Endodermal cell (in vitro differentiated cells): ENCODE data around the gene USP37. TPM values are rescaled to one million over a fixed set of nuclear protein-coding genes. Genes with fewer than 3 reads are reported as not detected.

Experiments
- DNase-seq: peaks from one replicate; pipeline ENCODE4 v3.0.0-alpha.2; 2017
- H3K27ac ChIP-seq: 2 replicates; pipeline ENCODE4 v1.5.1; 2013; ENCODE audit warnings: mild to moderate bottlenecking, low read depth, low read length, moderate library complexity
- H3K27me3 ChIP-seq: 2 replicates; pipeline ENCODE4 v1.6.1; 2013; ENCODE audit warnings: mild to moderate bottlenecking, low read length, moderate library complexity; ENCODE audit not compliant: insufficient read depth, control insufficient read depth, poor library complexity, severe bottlenecking
- H3K36me3 ChIP-seq: 2 replicates; pipeline ENCODE4 v1.7.0; 2013; ENCODE audit warnings: mild to moderate bottlenecking, low read length, moderate library complexity; ENCODE audit not compliant: control insufficient read depth, insufficient read depth
- H3K4me1 ChIP-seq: one replicate; pipeline ENCODE4 v1.7.0; 2013; ENCODE audit warnings: low read length; ENCODE audit not compliant: control insufficient read depth, insufficient read depth
- H3K4me3 ChIP-seq: 2 replicates; pipeline ENCODE4 v1.5.1; 2013; ENCODE audit warnings: mild to moderate bottlenecking, low read length, moderate library complexity
- H3K9ac ChIP-seq: 2 replicates; pipeline ENCODE4 v1.6.1; 2013; ENCODE audit warnings: mild to moderate bottlenecking, low read length, moderate library complexity; ENCODE audit not compliant: poor library complexity, severe bottlenecking; ENCODE audit errors: extremely low read depth
- H3K9me3 ChIP-seq: 2 replicates; pipeline ENCODE4 v1.6.1; 2013; ENCODE audit warnings: mild to moderate bottlenecking, low read length, moderate library complexity; ENCODE audit not compliant: control insufficient read depth
- H3K27ac Mint-ChIP-seq: 2 replicates; pipeline ENCODE4 v1.8.0; 2020; ENCODE audit warnings: mixed read lengths
- H3K27me3 Mint-ChIP-seq: 2 replicates; pipeline ENCODE4 v1.8.0; 2021; ENCODE audit warnings: mild to moderate bottlenecking, mixed read lengths; ENCODE audit not compliant: insufficient read depth
- H3K36me3 Mint-ChIP-seq: 2 replicates; pipeline ENCODE4 v1.8.0; 2020; ENCODE audit warnings: low read depth, mixed read lengths
- H3K4me1 Mint-ChIP-seq: 2 replicates; pipeline ENCODE4 v1.8.0; 2020; ENCODE audit warnings: mixed read lengths
- H3K4me3 Mint-ChIP-seq: 2 replicates; pipeline ENCODE4 v1.8.0; 2020; ENCODE audit warnings: mild to moderate bottlenecking, moderate library complexity, mixed read lengths
- H3K9me3 Mint-ChIP-seq: 2 replicates; pipeline ENCODE4 v1.8.0; 2020; ENCODE audit warnings: mild to moderate bottlenecking, mixed read lengths
- CTCF ChIP-seq: fragments of 200-600 bp; sonication (generic); conservative IDR thresholded peaks from 2 replicates; pipeline ENCODE4 v1.5.0; 2021; ENCODE audit warnings: antibody characterized with exemption, mild to moderate bottlenecking
- WGBS, 2 experiments: methylation state at CpG; one replicate each; pipeline versions ENCODE4 v1.1.5 to v1.1.7; 2013; ENCODE audit warnings: missing lambda C conversion rate in 2 of 2, mixed read lengths in 1 of 2; ENCODE audit not compliant: insufficient coverage in 1 of 2, insufficient read length in 1 of 2; 5-methylcytosine and 5-hydroxymethylcytosine counted together
- long read RNA-seq, 4 experiments: library from polyadenylated mRNA in 2 of 4; library from RNA in 1 of 4; library from capped mRNA in 1 of 4; stranded (forward) in 3 of 4; unstranded in 1 of 4; transcript quantifications; one replicate each; pipeline ENCODE4 v2.0.0, GENCODE V29; 2020 to 2021; ENCODE audit warnings: inconsistent platforms in 1 of 4
- polyA plus RNA-seq, 2 experiments: library from polyadenylated mRNA; stranded (reverse); fragments of 50-300 nt; gene quantifications; one replicate each; pipeline ENCODE4 v1.2.3, GENCODE V29; 2013
- total RNA-seq, 2 donors: library from RNA; stranded (reverse); fragmentation: NEBNext Ultra II Directional in 1 of 2; extraction: Animal tissue kit (Norgen Biotek cat#: 25700) in 1 of 2; gene quantifications; 2 replicates in 1 of 2; 3 replicates in 1 of 2; pipeline ENCODE4 v1.2.1, GENCODE V29; 2021

The USP37 gene, protein sequence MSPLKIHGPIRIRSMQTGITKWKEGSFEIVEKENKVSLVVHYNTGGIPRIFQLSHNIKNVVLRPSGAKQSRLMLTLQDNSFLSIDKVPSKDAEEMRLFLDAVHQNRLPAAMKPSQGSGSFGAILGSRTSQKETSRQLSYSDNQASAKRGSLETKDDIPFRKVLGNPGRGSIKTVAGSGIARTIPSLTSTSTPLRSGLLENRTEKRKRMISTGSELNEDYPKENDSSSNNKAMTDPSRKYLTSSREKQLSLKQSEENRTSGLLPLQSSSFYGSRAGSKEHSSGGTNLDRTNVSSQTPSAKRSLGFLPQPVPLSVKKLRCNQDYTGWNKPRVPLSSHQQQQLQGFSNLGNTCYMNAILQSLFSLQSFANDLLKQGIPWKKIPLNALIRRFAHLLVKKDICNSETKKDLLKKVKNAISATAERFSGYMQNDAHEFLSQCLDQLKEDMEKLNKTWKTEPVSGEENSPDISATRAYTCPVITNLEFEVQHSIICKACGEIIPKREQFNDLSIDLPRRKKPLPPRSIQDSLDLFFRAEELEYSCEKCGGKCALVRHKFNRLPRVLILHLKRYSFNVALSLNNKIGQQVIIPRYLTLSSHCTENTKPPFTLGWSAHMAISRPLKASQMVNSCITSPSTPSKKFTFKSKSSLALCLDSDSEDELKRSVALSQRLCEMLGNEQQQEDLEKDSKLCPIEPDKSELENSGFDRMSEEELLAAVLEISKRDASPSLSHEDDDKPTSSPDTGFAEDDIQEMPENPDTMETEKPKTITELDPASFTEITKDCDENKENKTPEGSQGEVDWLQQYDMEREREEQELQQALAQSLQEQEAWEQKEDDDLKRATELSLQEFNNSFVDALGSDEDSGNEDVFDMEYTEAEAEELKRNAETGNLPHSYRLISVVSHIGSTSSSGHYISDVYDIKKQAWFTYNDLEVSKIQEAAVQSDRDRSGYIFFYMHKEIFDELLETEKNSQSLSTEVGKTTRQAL
- total RNA-seq: 10 to 100 TPM; 23.2 to 24.0 TPM
- 12.4 TPM for polyA plus RNA-seq (2013, experiment 1 of 2)
- 11.9 TPM for polyA plus RNA-seq (2013, experiment 2 of 2)
- long read RNA-seq, experiment 1, partial matches to known transcripts: 0 of 5 reads
- long read RNA-seq, experiment 1, other reads (novel, unspliced or antisense): 5 of 5 reads
- long read RNA-seq, experiment 2, full-length matches to known transcripts: 4 of 20 reads
- long read RNA-seq, experiment 2, partial matches to known transcripts: 4 of 20 reads
- long read RNA-seq, experiment 2, other reads (novel, unspliced or antisense): 12 of 20 reads
- long read RNA-seq, experiment 3, full-length matches to known transcripts: 66 of 118 reads
- long read RNA-seq, experiment 3, partial matches to known transcripts: 11 of 118 reads
- long read RNA-seq, experiment 3, other reads (novel, unspliced or antisense): 41 of 118 reads
- long read RNA-seq, experiment 4, partial matches to known transcripts: 2 of 13 reads
- long read RNA-seq, experiment 4, other reads (novel, unspliced or antisense): 11 of 13 reads

DNA sequence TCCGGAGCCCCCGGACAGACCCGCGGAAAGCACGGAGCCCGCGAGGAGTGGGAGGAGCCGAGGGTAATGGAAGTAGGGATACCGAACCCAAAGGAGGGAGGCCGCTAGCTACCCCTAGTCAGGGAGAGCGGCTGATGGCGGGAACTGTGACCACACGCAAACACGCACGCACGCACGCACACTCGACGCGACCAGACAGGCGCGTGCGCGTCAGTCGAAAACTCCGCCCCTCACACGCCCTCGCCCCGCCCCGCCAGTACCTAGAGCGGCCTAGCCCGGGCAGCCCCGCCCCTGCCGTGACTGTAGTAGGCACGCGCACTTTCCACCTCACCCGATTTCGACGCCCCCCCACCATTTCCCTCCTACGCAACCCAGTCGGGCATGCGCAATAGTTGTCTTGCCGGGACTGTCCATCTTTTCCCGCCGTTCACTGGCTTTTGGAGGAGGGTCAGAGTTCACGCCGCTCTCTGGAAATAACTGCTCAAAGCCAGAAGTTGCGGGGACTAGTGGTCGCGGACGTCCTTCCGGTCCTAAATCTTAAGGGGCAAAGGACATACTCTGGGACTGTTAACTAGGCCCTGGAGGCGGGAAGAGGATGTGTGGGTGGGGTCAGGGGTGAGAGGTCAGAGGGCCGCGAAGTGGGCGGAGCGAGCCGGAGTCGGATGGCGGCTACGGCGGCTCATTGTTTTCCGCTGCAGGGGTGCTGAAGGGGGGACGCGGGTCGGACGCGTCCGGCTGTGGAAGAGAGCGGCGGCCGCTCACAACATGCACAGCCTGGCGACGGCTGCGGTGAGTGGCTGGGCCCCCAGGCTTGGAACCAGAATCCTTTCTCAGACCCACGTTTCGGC lies at the start of gene USP37, which contains the start of gene CNOT9:
Gene USP37, minus strand, starts transcription at position 162 of the 848 bp plus-strand sequence. CDS start 9,698 bp downstream, outside the sequence.
Gene CNOT9, plus strand, starts transcription at position 650 of the 848 bp plus-strand sequence. Its CDS starts 116 bp downstream, at position 766.
- Histone ChIP-seq H3K9ac (peak within 1 kb of the TSS; percentile 94), H3K27me3 (no peaks in the 10 kb centered on the region), H3K27ac (peak within 1 kb of the TSS; percentile 98), H3K4me1 (peaks cover 7% of the 10 kb centered on the region), H3K36me3 (peaks cover 32% of the 10 kb centered on the region), H3K4me3 (peak within 1 kb of the TSS; percentile 92), H3K9me3 (no peaks in the 10 kb centered on the region)
- WGBS, 2 experiments: 0% methylated on average over 23 to 77 of the region's 77 CpGs
- Mint-ChIP-seq H3K4me1 (peaks cover 31% of the 10 kb centered on the region), H3K27ac (peak within 1 kb of the TSS; percentile 100), H3K36me3 (peaks cover 20% of the 10 kb centered on the region), H3K9me3 (no peaks in the 10 kb centered on the region), H3K27me3 (no peaks in the 10 kb centered on the region), H3K4me3 (peak within 1 kb of the TSS; percentile 90)
- TF ChIP-seq CTCF: no peak
- peak; percentile 100 for DNase-seq

DNA sequence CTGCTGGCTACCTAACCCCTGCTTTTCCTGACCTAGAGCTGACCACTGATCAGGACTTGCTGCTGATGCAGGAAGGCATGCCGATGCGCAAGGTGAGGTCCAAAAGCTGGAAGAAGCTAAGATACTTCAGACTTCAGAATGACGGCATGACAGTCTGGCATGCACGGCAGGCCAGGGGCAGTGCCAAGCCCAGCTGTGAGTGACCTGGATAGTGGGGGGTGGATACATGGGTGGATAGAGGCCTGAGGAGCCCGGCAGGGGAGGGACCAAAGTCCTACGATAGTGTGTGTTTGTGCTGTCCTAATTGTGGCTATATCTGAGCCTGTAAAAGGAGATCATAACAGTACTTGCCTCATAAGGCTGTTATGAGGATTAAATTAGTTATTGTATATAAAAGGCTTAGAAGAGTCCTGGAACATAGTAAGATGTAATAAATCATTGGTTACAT lies 47.7 kb upstream of the USP37 start:
- Histone ChIP-seq H3K36me3 (no peaks in the 10 kb centered on the region), H3K27ac (no peak overlapping the region), H3K4me3 (no peak overlapping the region), H3K9ac (no peak overlapping the region), H3K9me3 (no peaks in the 10 kb centered on the region), H3K27me3 (no peaks in the 10 kb centered on the region), H3K4me1 (no peaks in the 10 kb centered on the region)
- Mint-ChIP-seq H3K27ac (no peak overlapping the region), H3K9me3 (no peaks in the 10 kb centered on the region), H3K36me3 (no peaks in the 10 kb centered on the region), H3K27me3 (peaks cover 8% of the 10 kb centered on the region), H3K4me3 (no peak overlapping the region), H3K4me1 (no peaks in the 10 kb centered on the region)
- 93 to 98% methylated on average over 5 to 6 of the region's 6 CpGs for WGBS, 2 experiments
- DNase-seq: no peak
- TF ChIP-seq CTCF: no peak
